BJ (cell line): Measurements from ENCODE around the gene OPALIN. TPM values are rescaled to one million over a fixed set of nuclear protein-coding genes. Genes with fewer than 3 reads are reported as not detected.

Experiments used
- CTCF ChIA-PET: fragments of 350-600 bp; formaldehyde crosslinking; extraction: SDS; loops from one replicate; lab custom pipeline; 2021; ENCODE audit warnings: antibody characterized with exemption, inconsistent platforms; lab: Yijun Ruan, JAX
- POLR2A ChIA-PET: fragments of 300-600 bp; sonication (Branson Sonifier 250); formaldehyde crosslinking; extraction: SDS; loops from one replicate; lab custom pipeline; 2021; ENCODE audit warnings: antibody characterized with exemption; lab: Charles Lee
- DNase-seq: peaks from one replicate; pipeline ENCODE4 v3.0.0-alpha.2; 2011; ENCODE audit warnings: low read depth
- H3K27me3 ChIP-seq: 2 replicates; pipeline ENCODE4 v1.6.0; 2011; ENCODE audit warnings: low read length; ENCODE audit not compliant: control insufficient read depth, insufficient read depth
- H3K36me3 ChIP-seq: 2 replicates; pipeline ENCODE4 v1.5.1; 2011; ENCODE audit warnings: low read length; ENCODE audit not compliant: control insufficient read depth, insufficient read depth
- H3K4me3 ChIP-seq: 2 replicates; pipeline ENCODE4 v1.5.1; 2011; ENCODE audit warnings: low read depth, mild to moderate bottlenecking, control low read depth, low read length
- CTCF ChIP-seq: IDR thresholded peaks from 2 replicates; pipeline ENCODE4 v1.5.1; 2011; ENCODE audit warnings: low read depth, mild to moderate bottlenecking, control low read depth, inconsistent platforms, low read length, moderate library complexity; ENCODE audit not compliant: insufficient read depth
- polyA plus RNA-seq: library from polyadenylated mRNA; depleted of rRNA; stranded (reverse); fragments of >200 nt; gene quantifications from 2 replicates; pipeline ENCODE4 v1.2.3, GENCODE V29; 2011

Gene OPALIN
- polyA plus RNA-seq, 1 experiment, result not detected

GRCh38 chr10:96384506-96384905 lies 25.7 kb upstream of the OPALIN start:
- no peak overlapping the region for H3K4me3 ChIP-seq

GRCh38 chr10:96380821-96381220 lies 22.0 kb upstream of the OPALIN start:
- H3K36me3 ChIP-seq, result no peaks in the 10 kb centered on the region
- no peak for DNase-seq
- no peak overlapping the region for H3K4me3 ChIP-seq
- H3K27me3 ChIP-seq, result no peaks in the 10 kb centered on the region
- POLR2A ChIA-PET, result interaction anchor here (0.6 kb wide), 1 partner anchor 230 kb away, joined by 3 read pairs; no protein-coding TSS in a partner anchor
- no peak for TF ChIP-seq CTCF
- CTCF ChIA-PET, result interaction anchor here (0.6 to 1.8 kb wide), 4 partner anchors 10 to 133 kb away, joined by 3 to 4 read pairs (median 3); partner anchors contain the start of gene TLL2

More at GRCh38 chr10:96384506-96384905, 25.7 kb upstream of the OPALIN start:
- ChIA-PET CTCF (interaction anchor here (1.9 to 3.3 kb wide), 2 partner anchors 9 to 10 kb away, joined by 13 to 30 read pairs; no protein-coding TSS in a partner anchor), POLR2A (no interaction called here)
- Histone ChIP-seq H3K36me3 (no peaks in the 10 kb centered on the region), H3K27me3 (no peaks in the 10 kb centered on the region)
- TF ChIP-seq CTCF, result no peak
- no peak for DNase-seq

- no peak for TF ChIP-seq CTCF
- DNase-seq, result no peak
- POLR2A ChIA-PET, result no interaction called here
- CTCF ChIA-PET, result interaction anchor here (0.7 to 1.8 kb wide), 3 partner anchors 10 to 134 kb away, joined by 3 to 10 read pairs (median 4); partner anchors contain the start of gene TLL2
- no peaks in the 10 kb centered on the region for H3K36me3 ChIP-seq
- no peak overlapping the region for H3K4me3 ChIP-seq
- H3K27me3 ChIP-seq, result no peaks in the 10 kb centered on the region
These were observed 21.0 kb upstream of the OPALIN start for GRCh38 chr10:96379758-96380157.

GRCh38 chr10:96378741-96379140 lies 19.9 kb upstream of the OPALIN start:
- H3K27me3 ChIP-seq, result no peaks in the 10 kb centered on the region
- CTCF ChIA-PET, result interaction anchor here (1.3 to 1.8 kb wide), 2 partner anchors 9 to 132 kb away, joined by 4 to 10 read pairs; no protein-coding TSS in a partner anchor
- POLR2A ChIA-PET, result no interaction called here
- TF ChIP-seq CTCF, result no peak
- H3K36me3 ChIP-seq, result no peaks in the 10 kb centered on the region
- no peak for DNase-seq
- no peak overlapping the region for H3K4me3 ChIP-seq

DNA sequence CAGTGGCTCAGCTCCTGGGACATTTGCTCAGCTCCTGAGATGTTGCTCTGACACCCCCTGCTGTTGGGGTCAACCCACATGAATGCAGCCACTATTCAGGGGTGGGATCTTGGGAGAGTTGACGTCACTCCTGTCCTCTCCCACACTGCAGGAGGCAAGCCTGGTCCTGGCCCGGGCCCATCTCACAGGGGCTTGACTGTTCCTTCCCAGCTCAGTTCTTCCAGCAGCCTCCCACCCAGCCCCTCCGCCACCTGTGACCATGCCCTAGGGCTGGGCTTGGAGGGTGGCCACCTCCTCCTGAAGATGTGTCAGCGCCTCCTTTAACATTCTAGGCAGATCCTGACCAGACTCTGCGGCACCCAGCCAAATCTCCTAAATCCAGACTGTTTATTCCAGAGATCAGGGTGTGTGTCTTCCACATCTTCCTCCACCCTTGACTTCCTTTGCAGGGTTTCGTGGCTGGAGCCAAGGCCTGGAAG lies 19.1 kb upstream of the OPALIN start:
- H3K4me3 ChIP-seq, result no peak overlapping the region
- ChIA-PET POLR2A (no interaction called here), CTCF (interaction anchor here (0.7 to 1.8 kb wide), 5 partner anchors 8 to 833 kb away, joined by 3 to 10 read pairs (median 4); no protein-coding TSS in a partner anchor)

More for the DNA sequence above, 19.1 kb upstream of the OPALIN start:
- no peaks in the 10 kb centered on the region for H3K27me3 ChIP-seq
- H3K36me3 ChIP-seq, result no peaks in the 10 kb centered on the region
- TF ChIP-seq CTCF, result no peak
- DNase-seq, result no peak
